Measurements from ENCODE around the gene ZNF746. TPM values are rescaled to one million over a fixed set of nuclear protein-coding genes. Genes with fewer than 3 reads are reported as not detected.

Gene ZNF746
- total and polyA plus RNA-seq, 9 of the 15 experiments (the other 6 are each of a cell fraction or from before 2014, with no cell fraction given): 1.7 to 31.6 (median 13.3) TPM

DNA sequence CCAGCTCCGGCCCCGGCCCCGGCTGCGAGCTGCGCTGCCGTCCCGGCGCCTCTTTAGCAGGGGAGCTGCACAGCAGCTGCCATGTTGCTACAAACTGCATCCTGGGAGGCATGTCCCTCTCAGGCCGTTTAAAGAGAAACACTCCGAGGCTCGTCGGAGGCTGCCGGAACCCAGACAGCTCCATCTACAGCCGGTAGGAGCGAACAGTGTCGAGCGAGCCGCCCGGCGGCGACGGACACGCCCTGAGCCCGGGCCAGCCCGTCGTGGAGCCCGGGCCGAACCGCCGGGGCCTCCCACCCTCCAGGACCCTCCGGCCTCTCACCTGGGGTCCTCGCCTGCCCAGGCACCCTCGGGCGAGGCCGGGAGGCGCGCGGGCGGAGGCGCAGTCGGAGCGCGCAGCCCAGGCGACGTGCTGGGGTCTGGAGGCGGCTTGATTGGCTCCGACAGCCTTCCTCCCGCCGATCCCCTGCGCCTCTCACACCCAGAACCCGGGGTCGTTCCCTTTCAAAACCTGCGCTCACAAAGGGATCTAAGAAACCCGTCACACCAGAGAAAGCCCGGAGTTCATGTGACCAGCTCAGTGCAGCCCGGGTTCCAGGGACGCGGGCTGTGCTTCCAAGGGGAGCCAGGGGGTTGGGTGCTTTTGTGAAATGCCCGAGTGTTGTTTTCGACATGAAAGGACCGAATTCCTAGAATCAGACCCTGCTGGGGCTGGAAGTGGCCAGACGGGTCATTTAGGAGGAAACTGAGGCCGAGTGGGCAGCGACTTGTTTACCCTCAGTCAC, 36.9 kb downstream of the ZNF746 start, which contains the start of gene ZNF777 (continued):
- TF ChIP-seq, protein P1, sequence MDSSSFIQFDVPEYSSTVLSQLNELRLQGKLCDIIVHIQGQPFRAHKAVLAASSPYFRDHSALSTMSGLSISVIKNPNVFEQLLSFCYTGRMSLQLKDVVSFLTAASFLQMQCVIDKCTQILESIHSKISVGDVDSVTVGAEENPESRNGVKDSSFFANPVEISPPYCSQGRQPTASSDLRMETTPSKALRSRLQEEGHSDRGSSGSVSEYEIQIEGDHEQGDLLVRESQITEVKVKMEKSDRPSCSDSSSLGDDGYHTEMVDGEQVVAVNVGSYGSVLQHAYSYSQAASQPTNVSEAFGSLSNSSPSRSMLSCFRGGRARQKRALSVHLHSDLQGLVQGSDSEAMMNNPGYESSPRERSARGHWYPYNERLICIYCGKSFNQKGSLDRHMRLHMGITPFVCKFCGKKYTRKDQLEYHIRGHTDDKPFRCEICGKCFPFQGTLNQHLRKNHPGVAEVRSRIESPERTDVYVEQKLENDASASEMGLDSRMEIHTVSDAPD (CRISPR knock-in tag; IDR thresholded peaks at IDR 0.05): no peak
- no peak for TF ChIP-seq GTF2F1 (IDR thresholded peaks at IDR 0.05; ENCODE audit: low read depth, low read length)
- TF ChIP-seq ESRRB (CRISPR knock-in tag; IDR thresholded peaks at IDR 0.05; ENCODE audit: borderline replicate concordance): no peak
- no peak for TF ChIP-seq DLX4 (CRISPR knock-in tag; IDR thresholded peaks at IDR 0.05)
- peak; percentile 92 for TF ChIP-seq RBBP5 (IDR thresholded peaks at IDR 0.05; ENCODE audit: borderline replicate concordance, insufficient read depth, low read length, poor library complexity, severe bottlenecking)
- TF ChIP-seq BCOR (IDR thresholded peaks at IDR 0.05): no peak
- TF ChIP-seq ZSCAN32 (CRISPR knock-in tag; IDR thresholded peaks at IDR 0.05): 0 out of 2 replicates have a peak, but pooled peaks have one; percentile 55
- TF ChIP-seq HDAC2 (IDR thresholded peaks at IDR 0.05): no peak
- no peak for TF ChIP-seq ZC3H4 (CRISPR knock-in tag; IDR thresholded peaks at IDR 0.05; ENCODE audit: borderline replicate concordance)
- no peak for TF ChIP-seq XRCC5 (IDR thresholded peaks at IDR 0.05; ENCODE audit: low read depth, low read length)
- no peak for TF ChIP-seq ZNF445 (CRISPR knock-in tag; IDR thresholded peaks at IDR 0.05; ENCODE audit: low read depth)
- no peak for TF ChIP-seq RBM39 (optimal IDR thresholded peaks at IDR 0.05; ENCODE audit: low read depth, low read length)
- TF ChIP-seq, protein P2, sequence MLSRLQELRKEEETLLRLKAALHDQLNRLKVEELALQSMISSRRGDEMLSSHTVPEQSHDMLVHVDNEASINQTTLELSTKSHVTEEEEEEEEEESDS (CRISPR knock-in tag; IDR thresholded peaks at IDR 0.05): no peak
- no peak for TF ChIP-seq ZNF165 (CRISPR knock-in tag; IDR thresholded peaks at IDR 0.05; ENCODE audit: borderline replicate concordance)
- no peak for TF ChIP-seq HMBOX1 (IDR thresholded peaks at IDR 0.05)
- no peak for TF ChIP-seq ZNF830 (CRISPR knock-in tag; IDR thresholded peaks at IDR 0.05)
- TF ChIP-seq RNF2 (IDR thresholded peaks at IDR 0.05): 0 out of 2 replicates have a peak, but pooled peaks have one; percentile 55
- TF ChIP-seq SUPT5H (IDR thresholded peaks at IDR 0.05): peak; percentile 69
- no peak; the same call in 1 of the 2 replicates for TF ChIP-seq TCF7L2 (IDR thresholded peaks at IDR 0.05; ENCODE audit: low read depth, low read length)
- TF ChIP-seq, protein P3, sequence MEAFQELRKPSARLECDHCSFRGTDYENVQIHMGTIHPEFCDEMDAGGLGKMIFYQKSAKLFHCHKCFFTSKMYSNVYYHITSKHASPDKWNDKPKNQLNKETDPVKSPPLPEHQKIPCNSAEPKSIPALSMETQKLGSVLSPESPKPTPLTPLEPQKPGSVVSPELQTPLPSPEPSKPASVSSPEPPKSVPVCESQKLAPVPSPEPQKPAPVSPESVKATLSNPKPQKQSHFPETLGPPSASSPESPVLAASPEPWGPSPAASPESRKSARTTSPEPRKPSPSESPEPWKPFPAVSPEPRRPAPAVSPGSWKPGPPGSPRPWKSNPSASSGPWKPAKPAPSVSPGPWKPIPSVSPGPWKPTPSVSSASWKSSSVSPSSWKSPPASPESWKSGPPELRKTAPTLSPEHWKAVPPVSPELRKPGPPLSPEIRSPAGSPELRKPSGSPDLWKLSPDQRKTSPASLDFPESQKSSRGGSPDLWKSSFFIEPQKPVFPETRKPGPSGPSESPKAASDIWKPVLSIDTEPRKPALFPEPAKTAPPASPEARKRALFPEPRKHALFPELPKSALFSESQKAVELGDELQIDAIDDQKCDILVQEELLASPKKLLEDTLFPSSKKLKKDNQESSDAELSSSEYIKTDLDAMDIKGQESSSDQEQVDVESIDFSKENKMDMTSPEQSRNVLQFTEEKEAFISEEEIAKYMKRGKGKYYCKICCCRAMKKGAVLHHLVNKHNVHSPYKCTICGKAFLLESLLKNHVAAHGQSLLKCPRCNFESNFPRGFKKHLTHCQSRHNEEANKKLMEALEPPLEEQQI (IDR thresholded peaks at IDR 0.05): no peak
- no peak; the same call in 1 of the 2 replicates for TF ChIP-seq BHLHE40 (IDR thresholded peaks at IDR 0.05; ENCODE audit: low read length)
- no peak for TF ChIP-seq ZNF347 (CRISPR knock-in tag; IDR thresholded peaks at IDR 0.05; ENCODE audit: low read depth)
- TF ChIP-seq NFE2L1 (tag; IDR thresholded peaks at IDR 0.05; ENCODE audit: borderline replicate concordance, low read depth): no peak

Measured in K562 (cell line).